Measurements from ENCODE around the gene CDC42EP4.

GRCh38 chr17:73269791-73270190, 42.0 kb downstream of the CDC42EP4 start:
- TF ChIP-seq, protein P1, sequence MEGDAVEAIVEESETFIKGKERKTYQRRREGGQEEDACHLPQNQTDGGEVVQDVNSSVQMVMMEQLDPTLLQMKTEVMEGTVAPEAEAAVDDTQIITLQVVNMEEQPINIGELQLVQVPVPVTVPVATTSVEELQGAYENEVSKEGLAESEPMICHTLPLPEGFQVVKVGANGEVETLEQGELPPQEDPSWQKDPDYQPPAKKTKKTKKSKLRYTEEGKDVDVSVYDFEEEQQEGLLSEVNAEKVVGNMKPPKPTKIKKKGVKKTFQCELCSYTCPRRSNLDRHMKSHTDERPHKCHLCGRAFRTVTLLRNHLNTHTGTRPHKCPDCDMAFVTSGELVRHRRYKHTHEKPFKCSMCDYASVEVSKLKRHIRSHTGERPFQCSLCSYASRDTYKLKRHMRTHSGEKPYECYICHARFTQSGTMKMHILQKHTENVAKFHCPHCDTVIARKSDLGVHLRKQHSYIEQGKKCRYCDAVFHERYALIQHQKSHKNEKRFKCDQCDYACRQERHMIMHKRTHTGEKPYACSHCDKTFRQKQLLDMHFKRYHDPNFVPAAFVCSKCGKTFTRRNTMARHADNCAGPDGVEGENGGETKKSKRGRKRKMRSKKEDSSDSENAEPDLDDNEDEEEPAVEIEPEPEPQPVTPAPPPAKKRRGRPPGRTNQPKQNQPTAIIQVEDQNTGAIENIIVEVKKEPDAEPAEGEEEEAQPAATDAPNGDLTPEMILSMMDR (IDR thresholded peaks at IDR 0.05) = no peak
- TF ChIP-seq POLR2A (IDR thresholded peaks at IDR 0.05) (no peak), EP300 (IDR thresholded peaks at IDR 0.05) (no peak)

Measured in tibial nerve (tissue), 4 donors.